Measurements from ENCODE around the gene GRID2.

- TF ChIP-seq CTCF (conservative IDR thresholded peaks at IDR 0.05): no peak
- TF ChIP-seq ZFX (IDR thresholded peaks at IDR 0.05): no peak
Observed at GRCh38 chr4:92641409-92641808, 337.6 kb downstream of the GRID2 start.
